ENCODE data around the gene EIF4G2. TPM values are rescaled to one million over a fixed set of nuclear protein-coding genes. Genes with fewer than 3 reads are reported as not detected.

Gene EIF4G2
- total and polyA plus RNA-seq, 2 of the 8 experiments (the other 6 are each of a cell fraction or from before 2014, with no cell fraction given) = 438 to 964 TPM

DNA sequence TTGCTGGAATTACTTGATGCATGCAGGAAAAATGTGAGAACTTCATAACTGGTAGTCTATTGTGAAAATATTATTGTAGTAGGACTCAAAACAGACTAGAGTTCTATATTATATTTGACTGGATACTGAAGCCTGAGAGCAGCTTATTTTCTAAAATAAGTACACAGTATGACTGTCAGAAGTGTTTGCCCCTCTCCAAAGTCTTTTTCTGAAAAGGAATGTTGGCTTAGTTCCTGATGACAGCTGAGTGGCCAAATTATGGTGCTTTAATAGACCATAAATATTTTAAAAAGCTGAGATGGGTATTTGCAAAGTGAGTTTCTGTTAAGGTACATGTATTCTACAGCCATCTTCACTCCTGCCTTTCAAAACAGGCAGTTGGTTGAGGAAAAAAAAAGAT is 36.1 kb upstream of the EIF4G2 start (continued):
- TF ChIP-seq, protein P1, sequence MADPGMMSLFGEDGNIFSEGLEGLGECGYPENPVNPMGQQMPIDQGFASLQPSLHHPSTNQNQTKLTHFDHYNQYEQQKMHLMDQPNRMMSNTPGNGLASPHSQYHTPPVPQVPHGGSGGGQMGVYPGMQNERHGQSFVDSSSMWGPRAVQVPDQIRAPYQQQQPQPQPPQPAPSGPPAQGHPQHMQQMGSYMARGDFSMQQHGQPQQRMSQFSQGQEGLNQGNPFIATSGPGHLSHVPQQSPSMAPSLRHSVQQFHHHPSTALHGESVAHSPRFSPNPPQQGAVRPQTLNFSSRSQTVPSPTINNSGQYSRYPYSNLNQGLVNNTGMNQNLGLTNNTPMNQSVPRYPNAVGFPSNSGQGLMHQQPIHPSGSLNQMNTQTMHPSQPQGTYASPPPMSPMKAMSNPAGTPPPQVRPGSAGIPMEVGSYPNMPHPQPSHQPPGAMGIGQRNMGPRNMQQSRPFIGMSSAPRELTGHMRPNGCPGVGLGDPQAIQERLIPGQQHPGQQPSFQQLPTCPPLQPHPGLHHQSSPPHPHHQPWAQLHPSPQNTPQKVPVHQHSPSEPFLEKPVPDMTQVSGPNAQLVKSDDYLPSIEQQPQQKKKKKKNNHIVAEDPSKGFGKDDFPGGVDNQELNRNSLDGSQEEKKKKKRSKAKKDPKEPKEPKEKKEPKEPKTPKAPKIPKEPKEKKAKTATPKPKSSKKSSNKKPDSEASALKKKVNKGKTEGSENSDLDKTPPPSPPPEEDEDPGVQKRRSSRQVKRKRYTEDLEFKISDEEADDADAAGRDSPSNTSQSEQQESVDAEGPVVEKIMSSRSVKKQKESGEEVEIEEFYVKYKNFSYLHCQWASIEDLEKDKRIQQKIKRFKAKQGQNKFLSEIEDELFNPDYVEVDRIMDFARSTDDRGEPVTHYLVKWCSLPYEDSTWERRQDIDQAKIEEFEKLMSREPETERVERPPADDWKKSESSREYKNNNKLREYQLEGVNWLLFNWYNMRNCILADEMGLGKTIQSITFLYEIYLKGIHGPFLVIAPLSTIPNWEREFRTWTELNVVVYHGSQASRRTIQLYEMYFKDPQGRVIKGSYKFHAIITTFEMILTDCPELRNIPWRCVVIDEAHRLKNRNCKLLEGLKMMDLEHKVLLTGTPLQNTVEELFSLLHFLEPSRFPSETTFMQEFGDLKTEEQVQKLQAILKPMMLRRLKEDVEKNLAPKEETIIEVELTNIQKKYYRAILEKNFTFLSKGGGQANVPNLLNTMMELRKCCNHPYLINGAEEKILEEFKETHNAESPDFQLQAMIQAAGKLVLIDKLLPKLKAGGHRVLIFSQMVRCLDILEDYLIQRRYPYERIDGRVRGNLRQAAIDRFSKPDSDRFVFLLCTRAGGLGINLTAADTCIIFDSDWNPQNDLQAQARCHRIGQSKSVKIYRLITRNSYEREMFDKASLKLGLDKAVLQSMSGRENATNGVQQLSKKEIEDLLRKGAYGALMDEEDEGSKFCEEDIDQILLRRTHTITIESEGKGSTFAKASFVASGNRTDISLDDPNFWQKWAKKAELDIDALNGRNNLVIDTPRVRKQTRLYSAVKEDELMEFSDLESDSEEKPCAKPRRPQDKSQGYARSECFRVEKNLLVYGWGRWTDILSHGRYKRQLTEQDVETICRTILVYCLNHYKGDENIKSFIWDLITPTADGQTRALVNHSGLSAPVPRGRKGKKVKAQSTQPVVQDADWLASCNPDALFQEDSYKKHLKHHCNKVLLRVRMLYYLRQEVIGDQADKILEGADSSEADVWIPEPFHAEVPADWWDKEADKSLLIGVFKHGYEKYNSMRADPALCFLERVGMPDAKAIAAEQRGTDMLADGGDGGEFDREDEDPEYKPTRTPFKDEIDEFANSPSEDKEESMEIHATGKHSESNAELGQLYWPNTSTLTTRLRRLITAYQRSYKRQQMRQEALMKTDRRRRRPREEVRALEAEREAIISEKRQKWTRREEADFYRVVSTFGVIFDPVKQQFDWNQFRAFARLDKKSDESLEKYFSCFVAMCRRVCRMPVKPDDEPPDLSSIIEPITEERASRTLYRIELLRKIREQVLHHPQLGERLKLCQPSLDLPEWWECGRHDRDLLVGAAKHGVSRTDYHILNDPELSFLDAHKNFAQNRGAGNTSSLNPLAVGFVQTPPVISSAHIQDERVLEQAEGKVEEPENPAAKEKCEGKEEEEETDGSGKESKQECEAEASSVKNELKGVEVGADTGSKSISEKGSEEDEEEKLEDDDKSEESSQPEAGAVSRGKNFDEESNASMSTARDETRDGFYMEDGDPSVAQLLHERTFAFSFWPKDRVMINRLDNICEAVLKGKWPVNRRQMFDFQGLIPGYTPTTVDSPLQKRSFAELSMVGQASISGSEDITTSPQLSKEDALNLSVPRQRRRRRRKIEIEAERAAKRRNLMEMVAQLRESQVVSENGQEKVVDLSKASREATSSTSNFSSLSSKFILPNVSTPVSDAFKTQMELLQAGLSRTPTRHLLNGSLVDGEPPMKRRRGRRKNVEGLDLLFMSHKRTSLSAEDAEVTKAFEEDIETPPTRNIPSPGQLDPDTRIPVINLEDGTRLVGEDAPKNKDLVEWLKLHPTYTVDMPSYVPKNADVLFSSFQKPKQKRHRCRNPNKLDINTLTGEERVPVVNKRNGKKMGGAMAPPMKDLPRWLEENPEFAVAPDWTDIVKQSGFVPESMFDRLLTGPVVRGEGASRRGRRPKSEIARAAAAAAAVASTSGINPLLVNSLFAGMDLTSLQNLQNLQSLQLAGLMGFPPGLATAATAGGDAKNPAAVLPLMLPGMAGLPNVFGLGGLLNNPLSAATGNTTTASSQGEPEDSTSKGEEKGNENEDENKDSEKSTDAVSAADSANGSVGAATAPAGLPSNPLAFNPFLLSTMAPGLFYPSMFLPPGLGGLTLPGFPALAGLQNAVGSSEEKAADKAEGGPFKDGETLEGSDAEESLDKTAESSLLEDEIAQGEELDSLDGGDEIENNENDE (IDR thresholded peaks at IDR 0.05; ENCODE audit: insufficient replicate concordance, low read length) = no peak
- no peak for TF ChIP-seq BCL11A (IDR thresholded peaks at IDR 0.05; ENCODE audit: low read depth in 2 of 2, low read length in 2 of 2)
- TF ChIP-seq KDM5A (IDR thresholded peaks at IDR 0.05; ENCODE audit: low read length) = no peak
- TF ChIP-seq TAF7 (optimal IDR thresholded peaks at IDR 0.05; ENCODE audit: borderline replicate concordance, low read depth, low read length) = no peak
- TF ChIP-seq HDAC2 (IDR thresholded peaks at IDR 0.05; ENCODE audit: borderline replicate concordance in 1 of 2, low read depth in 2 of 2, low read length in 2 of 2) = no peak
- TF ChIP-seq RFX5 (IDR thresholded peaks at IDR 0.05; ENCODE audit: borderline replicate concordance, low read depth, low read length) = no peak
- TF ChIP-seq SP2 (IDR thresholded peaks at IDR 0.05; ENCODE audit: low read length) = no peak
- TF ChIP-seq TCF12 (IDR thresholded peaks at IDR 0.05; ENCODE audit: low read depth, low read length) = no peak
- no peak for TF ChIP-seq TEAD4 (IDR thresholded peaks at IDR 0.05; ENCODE audit: low read depth, low read length)
- no peak for TF ChIP-seq GTF2F1 (IDR thresholded peaks at IDR 0.05; ENCODE audit: borderline replicate concordance, low read depth, low read length)
- no peak for TF ChIP-seq ASH2L (IDR thresholded peaks at IDR 0.05; ENCODE audit: low read length)

All from H1 (cell line).